ENCODE data around the gene OSTF1. TPM values are rescaled to one million over a fixed set of nuclear protein-coding genes. Genes with fewer than 3 reads are reported as not detected.
A peak's percentile ranks its signal among the peaks of the same experiment; 100 is the strongest.

OSTF1 gene
- total RNA-seq, 4 donors from 2014 or later = 22.9 to 29.3 (median 26.9) TPM

- peaks cover 0 to 5% (median 0%) of the 10 kb centered on the region in 4 donors for H3K36me3 ChIP-seq
- DNase-seq (ENCODE audit: extremely low spot score) = no peak
- TF ChIP-seq POLR2AphosphoS5 (IDR thresholded peaks at IDR 0.05) = no peak
- TF ChIP-seq, protein P1, sequence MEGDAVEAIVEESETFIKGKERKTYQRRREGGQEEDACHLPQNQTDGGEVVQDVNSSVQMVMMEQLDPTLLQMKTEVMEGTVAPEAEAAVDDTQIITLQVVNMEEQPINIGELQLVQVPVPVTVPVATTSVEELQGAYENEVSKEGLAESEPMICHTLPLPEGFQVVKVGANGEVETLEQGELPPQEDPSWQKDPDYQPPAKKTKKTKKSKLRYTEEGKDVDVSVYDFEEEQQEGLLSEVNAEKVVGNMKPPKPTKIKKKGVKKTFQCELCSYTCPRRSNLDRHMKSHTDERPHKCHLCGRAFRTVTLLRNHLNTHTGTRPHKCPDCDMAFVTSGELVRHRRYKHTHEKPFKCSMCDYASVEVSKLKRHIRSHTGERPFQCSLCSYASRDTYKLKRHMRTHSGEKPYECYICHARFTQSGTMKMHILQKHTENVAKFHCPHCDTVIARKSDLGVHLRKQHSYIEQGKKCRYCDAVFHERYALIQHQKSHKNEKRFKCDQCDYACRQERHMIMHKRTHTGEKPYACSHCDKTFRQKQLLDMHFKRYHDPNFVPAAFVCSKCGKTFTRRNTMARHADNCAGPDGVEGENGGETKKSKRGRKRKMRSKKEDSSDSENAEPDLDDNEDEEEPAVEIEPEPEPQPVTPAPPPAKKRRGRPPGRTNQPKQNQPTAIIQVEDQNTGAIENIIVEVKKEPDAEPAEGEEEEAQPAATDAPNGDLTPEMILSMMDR (IDR thresholded peaks at IDR 0.05) = peak; percentile 70 to 93 (median 89)
- 33% methylated on average over 4 of the region's 4 CpGs for WGBS
- no peak overlapping the region for H3K27ac ChIP-seq (replicated peaks in 1 of 4)
- H3K4me3 ChIP-seq = no peak overlapping the region
- H3K9me3 ChIP-seq = no peaks in the 10 kb centered on the region
- H3K4me1 ChIP-seq = no peaks in the 10 kb centered on the region
- no peaks in the 10 kb centered on the region for H3K27me3 ChIP-seq
- intact Hi-C loops (cut with DNase I) = no loop called here
These were observed 98.6 kb downstream of the OSTF1 start for GRCh38 chr9:75186767-75187380.

DNA sequence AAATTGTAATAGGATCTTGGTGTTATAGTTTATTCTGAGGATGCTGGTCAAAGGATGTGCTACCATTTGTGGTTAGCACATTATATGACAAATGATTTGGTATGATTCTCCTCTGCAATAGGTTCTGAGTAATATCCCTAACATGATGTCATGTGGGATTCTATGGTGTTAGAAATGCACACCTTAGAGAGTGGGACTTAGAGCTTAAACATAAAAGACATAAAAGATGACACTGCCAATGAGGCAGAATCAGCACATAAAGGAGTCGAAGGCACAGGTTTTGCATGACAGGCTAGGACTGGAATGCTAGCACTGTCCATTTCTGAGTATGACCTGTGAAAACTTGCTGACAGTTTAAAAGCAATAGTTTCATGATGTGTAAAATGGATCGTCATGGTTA, 100.4 kb downstream of the OSTF1 start:
- Histone ChIP-seq H3K27ac (replicated peaks in 1 of 4) (no peak overlapping the region), H3K36me3 (no peaks in the 10 kb centered on the region), H3K27me3 (no peaks in the 10 kb centered on the region), H3K4me3 (no peak overlapping the region), H3K9me3 (no peaks in the 10 kb centered on the region), H3K4me1 (no peaks in the 10 kb centered on the region)
- intact Hi-C loops (cut with DNase I) = no loop called here
- TF ChIP-seq EP300 (IDR thresholded peaks at IDR 0.05) (no peak), POLR2A (IDR thresholded peaks at IDR 0.05; ENCODE audit: low read depth) (no peak), POLR2AphosphoS5 (IDR thresholded peaks at IDR 0.05) (no peak)
- TF ChIP-seq, protein P1 (IDR thresholded peaks at IDR 0.05) = no peak
- 85% methylated on average over 2 of the region's 2 CpGs for WGBS
- DNase-seq (ENCODE audit: extremely low spot score) = no peak

GRCh38 chr9:75190762-75191161, 102.4 kb downstream of the OSTF1 start:
- WGBS = 76% methylated on average over 2 of the region's 2 CpGs
- intact Hi-C loops (cut with DNase I) = no loop called here

More at GRCh38 chr9:75190762-75191161, 102.4 kb downstream of the OSTF1 start:
- DNase-seq (ENCODE audit: extremely low spot score) = no peak
- no peak overlapping the region for H3K27ac ChIP-seq (replicated peaks in 1 of 4)
- no peaks in the 10 kb centered on the region for H3K36me3 ChIP-seq
- H3K4me1 ChIP-seq = no peaks in the 10 kb centered on the region
- H3K9me3 ChIP-seq = no peaks in the 10 kb centered on the region
- H3K4me3 ChIP-seq = no peak overlapping the region
- TF ChIP-seq EP300 (IDR thresholded peaks at IDR 0.05) (no peak), POLR2AphosphoS5 (IDR thresholded peaks at IDR 0.05) (no peak), POLR2A (IDR thresholded peaks at IDR 0.05; ENCODE audit: low read depth) (no peak)
- TF ChIP-seq, protein P1 (IDR thresholded peaks at IDR 0.05) = no peak
- no peaks in the 10 kb centered on the region for H3K27me3 ChIP-seq

Small RNA genes lying within 50 kb of the gene (small RNA-seq; reads per million reads assigned to genes)
- 0 reads per million in 3 donors for gene RF00019

Other genes with a start within 250 kb of the OSTF1 start
- gene TRPM6, start 200.6 kb upstream of the OSTF1 start, total RNA-seq = 1 to 10 TPM in 2 of 4 donors, under 1 TPM in 2; 0.52 to 1.8 (median 1.2) TPM
- gene C9orf40, start 135.6 kb upstream of the OSTF1 start, total RNA-seq = 1 to 10 TPM; 4.0 to 6.2 (median 5.5) TPM
- 10 to 100 TPM in 3 of 4 donors, 1 to 10 TPM in 1; 8.5 to 13.8 (median 11.1) TPM for gene CARNMT1, start 60.2 kb upstream of the OSTF1 start, total RNA-seq
- gene NMRK1, start 359 bp upstream of the OSTF1 start, total RNA-seq = 10 to 100 TPM in 2 of 4 donors, 1 to 10 TPM in 2; 5.4 to 18.3 (median 10.0) TPM

Data from esophagus muscularis mucosa (tissue), 4 donors.